Effector CD8-positive, alpha-beta T cell (primary cell): ENCODE data around the gene UPF1.

ENCODE experiments used
- DNase-seq: peaks from one replicate; lab custom pipeline; 2025; lab: John Stamatoyannopoulos, UW

Gene UPF1

DNA sequence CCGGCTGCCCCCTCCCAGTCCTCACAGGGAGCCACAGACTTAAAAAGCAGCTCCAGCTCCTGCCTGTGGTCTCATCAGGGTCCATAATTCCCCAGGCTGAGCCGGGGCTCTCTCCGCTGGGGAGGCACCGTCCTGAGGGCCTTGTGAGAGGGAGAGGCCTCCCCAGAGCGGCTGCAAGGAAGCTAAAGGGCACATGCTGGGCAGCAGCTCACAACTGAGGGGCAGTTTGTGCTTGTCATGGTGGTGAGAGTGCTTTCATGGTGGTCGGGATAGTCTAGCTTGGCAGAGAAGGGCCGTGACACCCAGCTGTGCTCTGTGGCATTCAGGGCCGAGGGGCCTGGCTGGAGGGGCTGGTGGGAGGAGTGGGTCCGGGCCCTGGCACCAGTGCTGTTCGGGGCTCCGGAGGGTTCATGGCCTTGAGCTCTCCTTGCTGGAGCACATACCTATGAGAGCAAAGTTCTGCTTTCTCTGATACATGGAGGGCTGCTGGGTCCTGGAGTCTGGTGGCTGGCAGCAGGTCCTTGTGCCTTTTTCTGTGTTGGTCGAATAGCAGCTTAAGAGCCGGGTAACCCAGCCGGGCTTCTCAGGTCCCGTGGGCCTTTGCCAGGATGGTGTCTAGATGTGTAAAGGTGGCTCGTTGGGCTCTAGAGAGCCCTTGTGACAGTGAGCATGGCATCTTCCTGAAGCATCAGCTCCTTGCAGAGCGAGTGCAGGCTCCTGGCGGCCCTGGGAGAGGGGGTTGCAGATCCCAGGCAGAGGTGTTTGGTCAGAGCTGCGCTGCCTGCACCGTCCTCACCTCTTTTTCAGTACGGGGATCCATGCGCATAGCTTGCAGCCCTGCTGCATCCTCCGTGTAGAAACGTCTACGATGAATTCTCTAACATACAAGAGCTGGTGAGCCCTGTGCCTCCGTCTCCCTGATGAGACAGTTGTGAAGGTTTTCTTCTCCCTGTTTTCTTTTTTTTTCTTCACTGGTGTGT is 8.8 kb downstream of the UPF1 start:
- no peak for DNase-seq

DNA sequence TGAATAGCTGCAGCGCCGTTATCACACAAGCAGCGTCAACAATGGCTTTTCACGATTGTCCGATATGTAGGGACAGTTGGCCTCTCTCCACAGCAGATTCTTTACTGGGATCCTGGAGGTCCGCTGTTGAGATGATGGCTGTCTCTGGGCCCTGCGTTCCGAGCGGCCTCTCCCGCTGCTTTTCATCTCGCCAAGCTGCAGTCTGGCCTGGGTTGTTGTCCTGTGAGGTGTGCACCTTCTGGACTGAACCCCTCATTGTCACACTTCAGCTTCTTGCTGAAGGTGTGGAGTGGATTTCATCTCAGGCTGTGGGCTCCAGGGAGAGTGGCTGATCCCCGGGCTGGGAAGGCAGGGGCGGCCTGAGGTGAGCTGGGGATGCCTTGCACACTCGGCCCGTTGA is 9.6 kb downstream of the UPF1 start:
- DNase-seq = no peak

DNA sequence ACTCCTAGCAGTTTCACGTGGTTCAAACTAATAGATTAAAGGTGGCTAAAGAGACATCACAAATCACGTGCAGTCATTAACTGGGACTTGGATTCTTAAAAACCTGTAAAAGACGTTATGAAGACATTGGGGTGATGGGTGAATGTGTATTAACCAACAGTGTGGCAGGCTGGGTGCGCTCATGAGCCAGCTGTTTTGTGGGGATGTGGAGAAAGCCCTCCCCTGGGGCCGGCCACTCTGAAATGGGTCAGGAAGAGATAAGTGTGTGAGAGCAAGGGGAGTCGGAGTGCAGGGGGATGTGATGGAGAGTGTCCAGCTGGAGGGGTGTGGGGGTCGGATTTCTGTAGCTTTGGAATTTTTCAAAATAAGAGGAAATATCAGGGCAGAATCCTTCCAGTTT is 10.4 kb downstream of the UPF1 start:
- no peak for DNase-seq

DNA sequence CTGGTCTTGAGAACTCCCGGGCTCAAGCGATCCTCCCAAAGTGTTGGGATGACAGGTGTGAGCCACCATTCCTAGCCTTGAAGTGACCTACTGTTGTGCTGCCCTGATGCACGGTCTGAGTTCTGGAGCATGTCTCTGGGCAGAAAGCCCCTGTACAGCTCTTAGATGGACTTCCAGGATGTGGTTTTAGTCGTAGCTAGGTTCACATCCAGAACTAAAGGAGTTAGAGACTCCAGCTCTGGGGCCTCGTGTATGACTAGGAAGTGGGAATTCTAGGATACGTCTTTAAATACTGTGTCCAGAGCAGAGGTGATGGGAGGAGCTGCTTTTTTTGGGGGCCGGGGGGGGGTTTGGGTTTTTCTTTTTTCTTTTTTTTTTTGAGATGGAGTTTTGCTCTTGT is 12.2 kb downstream of the UPF1 start:
- DNase-seq = no peak

DNA sequence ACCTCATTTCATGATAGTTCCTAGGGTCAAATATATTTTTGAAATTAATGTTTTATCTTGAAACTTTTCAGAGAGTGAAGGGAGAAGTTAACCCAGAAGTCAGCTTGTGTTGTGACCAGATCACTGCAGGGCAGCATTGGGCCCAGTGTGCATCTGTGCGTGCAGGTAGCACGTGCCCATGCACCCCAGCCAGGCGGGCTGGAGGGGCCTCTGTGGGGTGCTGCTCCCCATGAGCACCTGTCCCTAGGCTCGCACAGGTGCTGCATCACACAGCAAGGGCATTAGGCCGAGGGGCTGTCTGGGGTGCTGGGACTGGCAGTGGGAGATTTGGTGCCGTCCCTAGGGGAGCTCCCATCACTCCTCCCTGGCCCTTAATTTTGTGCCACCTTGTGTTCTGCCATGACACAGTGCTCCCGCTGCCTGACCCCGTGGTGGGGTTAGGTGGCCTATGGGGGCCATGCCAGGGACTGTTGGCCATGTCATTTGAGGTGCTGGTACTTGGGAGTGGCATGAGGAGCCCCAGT is 13.1 kb downstream of the UPF1 start:
- no peak for DNase-seq

DNA sequence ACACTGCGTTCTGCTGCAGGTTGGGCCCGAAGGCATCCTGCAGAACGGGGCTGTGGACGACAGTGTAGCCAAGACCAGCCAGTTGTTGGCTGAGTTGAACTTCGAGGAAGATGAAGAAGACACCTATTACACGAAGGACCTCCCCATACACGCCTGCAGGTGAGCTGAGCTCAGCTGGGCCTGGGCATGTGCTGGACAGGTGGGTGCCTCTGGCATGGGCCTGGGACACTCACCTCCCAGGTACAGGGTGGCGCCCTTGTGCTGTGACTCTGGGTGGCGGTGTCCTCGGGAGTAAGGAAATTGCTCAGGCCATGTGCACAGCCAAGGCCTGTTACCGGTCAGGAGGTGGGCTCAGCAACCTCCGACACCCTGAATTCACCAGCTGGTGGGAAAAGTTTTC is 14.2 kb downstream of the UPF1 start:
- DNase-seq = no peak

DNA sequence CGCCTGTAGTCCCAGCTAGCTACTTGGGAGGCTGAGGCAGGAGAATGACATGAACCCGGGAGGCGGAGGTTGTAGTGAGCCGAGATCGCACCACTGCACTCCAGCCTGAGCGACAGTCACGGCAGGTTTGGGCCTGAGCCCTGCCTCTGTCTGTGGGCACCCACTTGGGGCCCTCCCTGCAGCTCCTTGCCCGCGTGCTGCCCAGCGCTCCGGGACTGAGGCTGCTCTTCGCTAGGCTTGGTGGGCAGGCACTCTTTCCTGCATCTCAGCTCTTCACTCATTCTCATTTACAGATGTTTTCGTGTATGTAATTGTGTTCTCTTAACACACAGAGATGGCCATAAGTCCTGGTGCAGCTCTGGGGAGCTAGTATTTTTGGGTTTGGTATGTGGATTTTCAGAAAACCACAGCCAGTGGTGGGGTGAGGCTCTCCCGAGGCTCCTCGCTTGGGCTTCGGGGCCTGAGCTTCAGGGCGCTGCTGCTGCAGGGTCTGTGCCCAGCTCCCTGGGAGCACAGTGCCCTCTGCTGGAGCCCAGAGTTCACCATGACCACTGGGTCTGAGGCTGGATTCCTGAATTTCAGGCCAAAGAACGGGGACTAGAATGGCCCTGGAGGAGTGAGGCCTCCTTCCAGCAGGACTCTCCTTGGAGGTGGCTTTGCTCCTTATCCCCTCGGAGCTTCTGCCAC is 15.2 kb downstream of the UPF1 start:
- DNase-seq = peak; percentile 50

DNA sequence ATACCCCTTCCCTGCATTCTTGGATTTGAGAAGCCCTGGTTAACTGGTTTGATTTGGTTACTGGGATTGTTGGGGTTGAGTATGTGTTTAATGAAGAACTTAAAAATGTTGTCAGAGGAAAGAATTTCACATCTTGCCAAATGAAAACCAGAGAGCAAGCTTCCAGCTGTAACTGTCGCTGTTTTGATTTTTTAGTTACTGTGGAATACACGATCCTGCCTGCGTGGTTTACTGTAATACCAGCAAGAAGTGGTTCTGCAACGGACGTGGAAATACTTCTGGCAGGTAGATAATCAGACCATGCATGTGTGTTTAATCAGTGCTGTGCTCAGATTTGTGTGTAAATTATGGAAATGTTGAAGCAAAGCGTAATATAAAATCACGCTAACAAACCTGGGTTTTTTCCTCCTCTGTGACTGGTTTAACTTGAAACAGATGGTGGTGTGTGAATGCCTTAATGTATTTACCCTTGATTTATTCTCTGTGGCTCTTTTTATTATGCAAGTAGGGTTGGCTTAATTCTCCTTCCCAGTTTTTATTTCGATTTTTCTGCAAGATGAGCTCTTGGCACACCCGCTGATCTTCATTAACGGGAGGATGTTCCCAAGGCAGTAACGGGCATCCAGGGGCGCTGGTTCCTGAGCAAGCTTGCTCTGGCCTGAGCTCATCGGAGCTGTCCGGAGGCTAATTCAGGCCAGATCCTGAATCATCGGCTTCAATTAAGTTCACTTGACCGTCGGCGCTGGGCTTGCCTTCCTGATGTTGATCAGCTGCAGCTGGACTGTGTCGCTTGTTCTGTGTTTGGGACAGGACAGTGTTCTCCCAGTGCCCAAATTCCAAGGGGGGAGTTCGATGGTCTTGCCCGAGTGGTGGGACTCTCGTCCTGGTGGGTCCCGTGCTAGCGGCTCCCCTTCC is 16.0 kb downstream of the UPF1 start:
- no peak for DNase-seq

GRCh38 chr19:18848878-18849661 is 17.3 kb downstream of the UPF1 start:
- DNase-seq = no peak

- no peak for DNase-seq
These were observed 18.2 kb downstream of the UPF1 start for GRCh38 chr19:18849838-18850400.

GRCh38 chr19:18850471-18851375 is 19.0 kb downstream of the UPF1 start:
- no peak for DNase-seq

DNA sequence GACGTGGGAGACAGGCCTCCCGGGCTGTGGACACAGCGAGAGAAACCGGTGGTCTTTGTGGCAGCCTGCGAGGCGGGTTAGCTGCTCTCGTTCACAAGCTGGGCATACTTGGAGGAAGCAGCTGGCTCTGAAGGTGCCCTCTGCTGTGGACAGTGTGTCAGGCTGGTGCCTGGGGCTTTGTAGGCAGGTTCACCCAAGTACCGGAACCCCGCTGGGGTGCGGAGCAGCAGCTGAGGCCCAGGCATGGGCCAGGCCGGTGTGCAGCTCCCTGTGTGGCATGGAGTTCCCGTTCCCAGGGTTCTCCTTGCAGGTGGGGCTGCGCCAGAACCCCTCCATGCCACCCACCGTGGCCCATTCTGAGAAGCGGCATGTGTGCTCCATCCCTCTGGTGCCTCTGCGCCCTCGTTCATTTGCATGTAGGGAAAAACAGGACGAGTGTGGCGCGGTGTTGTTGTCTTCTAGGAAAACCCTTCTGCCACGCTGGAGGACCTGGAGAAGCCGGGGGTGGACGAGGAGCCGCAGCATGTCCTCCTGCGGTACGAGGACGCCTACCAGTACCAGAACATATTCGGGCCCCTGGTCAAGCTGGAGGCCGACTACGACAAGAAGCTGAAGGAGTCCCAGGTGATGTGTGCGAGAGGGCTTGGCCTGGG is 20.0 kb downstream of the UPF1 start:
- DNase-seq = no peak

GRCh38 chr19:18852648-18853047 is 20.9 kb downstream of the UPF1 start:
- no peak for DNase-seq

- no peak for DNase-seq
These were observed 22.1 kb downstream of the UPF1 start for GRCh38 chr19:18853755-18854427.

GRCh38 chr19:18854982-18855381 is 23.2 kb downstream of the UPF1 start:
- no peak for DNase-seq

GRCh38 chr19:18855647-18856384 is 24.1 kb downstream of the UPF1 start:
- DNase-seq = no peak

GRCh38 chr19:18856385-18857126 is 24.8 kb downstream of the UPF1 start:
- no peak for DNase-seq
